ENCODE results near the gene PFKFB2. TPM values are rescaled to one million over a fixed set of nuclear protein-coding genes. Genes with fewer than 3 reads are reported as not detected.

Gene PFKFB2
- total RNA-seq, 1 donor from 2014 or later, result 10.7 TPM

DNA sequence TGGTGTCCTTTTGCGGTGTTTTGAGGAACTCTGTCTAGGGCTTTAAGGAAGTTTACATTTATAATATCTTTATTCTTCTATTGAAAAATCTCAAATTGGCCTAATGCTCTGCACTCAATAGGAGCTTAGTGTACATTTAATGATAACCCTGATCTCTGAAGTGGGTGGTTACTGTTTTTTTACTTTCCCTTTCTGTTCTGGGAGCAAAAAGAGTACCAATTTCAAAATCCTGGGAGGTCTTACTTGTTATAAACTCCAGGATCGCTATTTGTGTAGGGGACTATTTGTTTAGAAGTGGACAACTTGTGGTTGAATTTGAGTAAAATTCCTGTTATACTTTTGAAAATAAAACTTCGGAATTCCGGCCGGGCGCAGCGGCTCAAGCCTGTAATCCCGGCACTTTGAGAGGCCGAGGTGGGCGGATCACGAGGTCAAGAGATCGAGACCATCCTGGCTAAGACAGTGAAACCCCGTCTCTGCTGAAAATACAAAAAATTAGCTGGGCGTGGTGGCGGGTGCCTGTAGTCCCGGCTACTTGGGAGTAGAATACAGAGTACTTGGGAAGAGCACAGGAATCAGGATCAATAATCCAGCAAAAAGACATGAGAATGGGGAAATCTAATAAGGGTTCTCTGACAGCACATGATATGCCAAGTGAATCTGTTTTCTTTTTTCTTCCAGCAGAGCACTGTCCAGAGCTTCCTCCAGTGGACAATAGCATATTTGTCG lies 36.7 kb downstream of the PFKFB2 start:
- no peak for DNase-seq (ENCODE audit: low read depth)

DNA sequence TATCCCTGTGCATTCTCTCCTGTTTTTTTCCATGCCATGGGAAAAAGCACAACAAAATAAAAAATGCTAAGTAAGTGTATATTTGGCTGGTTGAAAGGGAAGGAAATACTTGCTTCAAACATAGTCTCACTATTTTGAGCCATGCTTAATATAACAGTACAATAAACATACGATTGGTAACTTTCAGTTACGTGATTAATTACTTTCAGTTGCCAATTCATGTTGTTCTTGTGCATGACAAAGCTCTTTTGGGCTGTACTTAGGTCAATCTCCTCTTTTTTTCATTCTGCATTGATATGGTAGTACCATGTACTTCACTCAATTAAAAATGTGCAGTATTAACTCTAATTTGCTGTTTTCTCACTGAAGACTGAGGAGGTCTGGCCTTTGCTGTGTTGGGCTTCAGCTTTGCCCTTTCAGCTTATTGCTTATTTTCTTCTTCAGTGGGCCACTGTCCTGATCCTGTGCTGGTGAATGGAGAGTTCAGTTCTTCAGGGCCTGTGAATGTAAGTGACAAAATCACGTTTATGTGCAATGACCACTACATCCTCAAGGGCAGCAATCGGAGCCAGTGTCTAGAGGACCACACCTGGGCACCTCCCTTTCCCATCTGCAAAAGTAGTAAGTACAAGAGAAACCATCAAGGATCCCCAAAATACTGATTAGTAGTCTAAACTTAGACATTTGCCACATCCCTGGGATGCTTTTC lies 38.3 kb downstream of the PFKFB2 start:
- no peak for DNase-seq (ENCODE audit: low read depth)

DNA sequence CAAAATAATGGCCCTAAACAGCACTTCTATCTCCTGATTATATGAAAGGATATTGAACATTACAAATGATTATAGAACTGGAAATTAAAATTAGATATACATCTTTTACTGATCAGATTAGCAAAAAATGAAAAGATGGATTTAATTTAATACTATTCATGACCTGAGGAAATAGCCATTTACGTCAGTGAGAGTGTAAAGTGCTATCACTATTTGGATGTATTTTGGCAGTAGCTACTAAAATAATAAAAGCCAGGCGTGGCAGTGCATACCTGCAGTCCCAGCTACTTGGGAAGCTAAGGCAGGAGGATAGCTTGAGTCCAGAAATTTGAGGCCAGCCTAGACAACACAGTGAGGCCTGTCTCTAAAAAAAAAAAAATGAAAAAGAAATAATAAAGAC lies 40.9 kb downstream of the PFKFB2 start:
- DNase-seq (ENCODE audit: low read depth), result no peak

DNA sequence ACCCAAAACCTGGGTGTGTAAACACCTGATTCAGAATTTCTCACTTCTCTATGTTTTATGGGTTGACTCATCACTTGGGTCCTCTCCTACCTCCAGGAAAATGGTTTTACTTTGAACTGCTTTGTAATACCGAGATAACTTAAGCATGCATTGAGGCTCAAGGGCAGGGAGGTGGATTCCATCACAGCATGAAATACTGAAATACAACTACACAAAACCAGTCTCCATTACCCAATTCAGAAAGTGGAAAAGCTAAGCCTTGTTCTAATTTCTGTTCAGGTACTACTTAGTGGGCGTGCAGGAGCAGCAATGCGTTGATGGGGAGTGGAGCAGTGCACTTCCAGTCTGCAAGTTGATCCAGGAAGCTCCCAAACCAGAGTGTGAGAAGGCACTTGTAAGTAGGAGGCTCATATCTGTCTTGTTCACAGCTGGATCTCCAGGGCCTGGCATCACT lies 44.8 kb downstream of the PFKFB2 start:
- DNase-seq (ENCODE audit: low read depth), result no peak

DNA sequence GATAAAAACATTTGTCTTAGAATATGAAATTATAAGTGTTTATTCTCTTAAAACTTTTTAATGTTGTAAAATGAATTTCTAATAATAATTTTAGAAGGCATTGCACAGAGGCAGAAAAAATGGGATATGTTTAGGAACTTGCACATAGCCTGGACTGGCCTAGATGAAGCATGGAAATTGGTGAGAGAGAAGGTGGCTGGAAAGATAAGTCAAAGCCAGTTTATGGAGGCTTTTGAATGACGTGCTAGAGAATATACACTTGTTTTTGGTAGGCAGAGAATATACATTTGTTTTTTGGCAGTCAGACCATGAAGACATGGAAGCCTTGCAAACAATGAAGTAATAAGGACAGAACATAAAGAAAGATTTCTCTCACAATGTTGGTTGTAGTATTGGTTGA lies 48.6 kb downstream of the PFKFB2 start:
- no peak for DNase-seq (ENCODE audit: low read depth)

DNA sequence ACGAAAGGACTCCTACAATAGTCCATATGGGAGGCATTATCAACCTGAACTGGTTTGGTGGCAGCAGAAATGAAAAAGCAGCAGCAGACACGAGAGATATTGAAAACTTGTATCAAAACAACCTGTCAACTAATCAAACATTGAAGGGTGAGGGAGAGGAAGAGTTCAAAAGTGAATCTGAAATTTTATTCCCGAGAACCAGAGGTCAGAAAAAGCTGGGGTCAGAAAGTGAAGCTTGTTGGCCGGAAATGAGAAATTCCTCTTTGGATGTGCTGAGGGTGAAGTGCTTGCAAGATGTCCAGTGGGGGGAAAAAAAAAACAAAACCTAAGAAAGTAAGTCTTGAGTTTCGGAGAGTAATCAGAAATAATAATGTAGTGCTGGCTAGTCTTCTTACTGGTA lies 49.1 kb downstream of the PFKFB2 start:
- no peak for DNase-seq (ENCODE audit: low read depth)

DNA sequence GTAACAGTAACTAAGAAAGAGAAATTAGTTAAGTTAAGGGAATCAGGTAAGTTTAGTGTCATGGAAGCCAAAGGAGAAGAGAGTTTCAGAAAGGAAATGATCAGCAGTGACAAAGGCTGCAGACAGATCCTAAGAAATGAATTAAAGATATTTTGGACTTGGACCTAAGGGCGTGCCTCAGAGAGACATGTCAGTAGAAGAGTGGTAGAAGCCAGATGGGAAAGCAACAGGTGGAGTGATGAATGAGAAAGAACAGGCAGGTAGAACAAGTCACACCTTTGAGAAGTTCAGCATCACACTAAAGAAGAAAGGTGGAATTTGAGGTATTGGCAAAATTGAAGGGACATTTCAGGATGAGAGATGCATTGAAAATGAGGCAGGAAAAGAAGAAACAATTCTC lies 49.6 kb downstream of the PFKFB2 start:
- no peak for DNase-seq (ENCODE audit: low read depth)

DNA sequence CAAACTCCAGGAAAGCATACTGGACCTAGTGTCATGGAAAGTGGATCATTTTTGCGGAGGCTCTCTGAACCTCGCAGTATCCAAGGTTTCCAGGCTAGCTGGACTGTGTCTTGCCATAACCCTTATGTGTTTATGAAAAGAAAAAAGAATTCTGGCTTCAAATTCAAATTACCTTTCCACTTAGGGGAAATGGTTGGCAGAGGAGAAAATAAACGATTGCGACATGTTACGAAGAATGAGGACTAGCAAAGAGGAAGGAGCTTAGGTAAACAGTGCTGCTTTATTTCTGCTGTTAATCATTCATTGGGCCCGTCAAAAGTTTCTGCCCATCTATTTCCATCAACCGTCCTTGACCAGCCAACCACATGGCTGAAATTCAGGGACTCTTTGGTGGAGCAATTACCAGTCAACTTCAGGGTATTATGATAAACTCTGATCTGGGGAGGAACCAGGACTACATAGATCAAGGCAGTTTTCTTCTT lies 50.9 kb downstream of the PFKFB2 start, which contains the start of gene C4BPA:
TSS of gene C4BPA (plus strand) at position 342 of the 482 bp plus-strand sequence. CDS start 8,793 bp downstream, outside the sequence.
- DNase-seq (ENCODE audit: low read depth), result peak; percentile 81

DNA sequence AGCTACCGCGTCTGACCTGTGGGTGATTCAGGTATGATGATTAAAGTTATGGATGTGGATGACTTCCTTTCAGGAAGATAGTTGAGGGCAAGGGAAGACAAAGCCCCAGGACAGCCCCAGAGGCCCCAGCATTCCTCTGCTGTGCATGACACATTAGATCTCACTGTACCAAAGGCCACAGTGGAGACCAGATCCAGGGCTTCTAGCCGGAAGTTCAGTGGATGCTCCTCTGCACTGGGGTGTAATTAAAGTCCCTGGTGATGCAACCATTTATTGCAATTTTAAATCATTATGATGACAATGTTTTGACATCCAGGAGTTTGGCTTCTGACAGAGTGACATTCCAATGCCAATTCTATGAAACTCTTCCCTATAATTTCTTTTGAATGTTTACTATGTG lies 55.9 kb downstream of the PFKFB2 start:
- no peak for DNase-seq (ENCODE audit: low read depth)

DNA sequence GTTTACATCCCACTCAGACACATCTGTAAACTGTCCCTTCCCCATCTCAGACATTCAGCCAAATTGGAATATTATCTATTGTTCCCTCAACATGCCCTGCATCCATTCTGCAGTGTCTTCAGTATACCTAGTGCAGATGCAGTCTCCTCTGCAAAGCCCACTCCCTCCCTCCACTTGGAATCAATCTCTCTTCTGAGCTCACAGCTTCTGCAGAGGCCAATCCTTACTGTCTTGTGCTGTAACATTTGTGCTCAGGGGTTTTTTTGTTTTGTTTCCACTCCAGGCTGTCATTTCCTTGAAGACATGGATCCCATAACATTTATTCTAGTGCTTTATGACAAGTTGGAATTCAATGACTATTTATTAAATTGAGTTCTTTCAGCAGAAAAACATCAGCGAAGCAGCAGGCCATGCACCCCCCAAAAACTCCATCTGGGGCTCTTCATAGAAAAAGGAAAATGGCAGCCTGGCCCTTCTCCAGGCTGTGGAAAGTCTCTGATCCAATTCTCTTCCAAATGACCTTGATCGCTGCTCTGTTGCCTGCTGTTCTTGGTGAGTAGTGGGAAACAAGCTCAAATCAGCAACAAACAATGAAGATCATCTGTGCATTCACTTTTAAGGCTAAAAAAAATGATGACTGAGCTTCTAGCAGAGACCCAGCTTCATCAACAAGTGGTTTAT lies 59.7 kb downstream of the PFKFB2 start:
- DNase-seq (ENCODE audit: low read depth), result no peak

DNA sequence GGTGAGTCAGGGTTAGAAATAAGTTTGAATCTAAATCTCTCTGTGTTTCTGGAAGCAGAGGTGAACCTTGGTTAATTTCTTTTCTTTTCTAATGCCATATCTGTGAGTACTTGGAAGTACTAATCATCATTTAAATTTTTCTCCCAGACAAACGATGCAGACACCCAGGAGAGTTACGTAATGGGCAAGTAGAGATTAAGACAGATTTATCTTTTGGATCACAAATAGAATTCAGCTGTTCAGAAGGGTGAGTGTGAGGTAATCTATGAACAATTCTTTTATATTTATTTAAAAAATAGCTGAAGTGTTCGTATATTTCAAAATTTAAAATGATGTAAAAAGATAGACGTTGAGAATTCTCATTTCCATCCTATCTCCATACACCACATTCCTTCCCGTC lies 62.2 kb downstream of the PFKFB2 start:
- no peak for DNase-seq (ENCODE audit: low read depth)

DNA sequence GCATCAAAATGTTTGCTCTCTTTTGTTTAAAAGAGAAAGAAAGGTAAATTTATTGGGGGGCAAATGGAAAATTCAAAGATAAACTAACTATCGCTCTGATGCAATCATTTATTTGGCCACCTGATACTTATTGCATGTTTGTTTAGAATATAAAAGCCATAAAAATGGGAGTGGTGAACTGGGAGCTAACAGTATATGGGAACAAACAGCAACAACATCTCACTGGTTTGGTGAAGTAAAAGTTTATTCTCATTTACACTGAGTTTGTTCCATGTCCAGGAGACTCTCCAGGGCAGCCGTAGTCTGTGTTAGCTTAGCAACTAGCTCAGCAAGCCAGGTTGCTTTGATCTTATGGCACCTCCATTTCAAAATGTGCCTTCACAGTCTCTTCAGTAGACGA lies 71.3 kb downstream of the PFKFB2 start:
- no peak for DNase-seq (ENCODE audit: low read depth)

DNA sequence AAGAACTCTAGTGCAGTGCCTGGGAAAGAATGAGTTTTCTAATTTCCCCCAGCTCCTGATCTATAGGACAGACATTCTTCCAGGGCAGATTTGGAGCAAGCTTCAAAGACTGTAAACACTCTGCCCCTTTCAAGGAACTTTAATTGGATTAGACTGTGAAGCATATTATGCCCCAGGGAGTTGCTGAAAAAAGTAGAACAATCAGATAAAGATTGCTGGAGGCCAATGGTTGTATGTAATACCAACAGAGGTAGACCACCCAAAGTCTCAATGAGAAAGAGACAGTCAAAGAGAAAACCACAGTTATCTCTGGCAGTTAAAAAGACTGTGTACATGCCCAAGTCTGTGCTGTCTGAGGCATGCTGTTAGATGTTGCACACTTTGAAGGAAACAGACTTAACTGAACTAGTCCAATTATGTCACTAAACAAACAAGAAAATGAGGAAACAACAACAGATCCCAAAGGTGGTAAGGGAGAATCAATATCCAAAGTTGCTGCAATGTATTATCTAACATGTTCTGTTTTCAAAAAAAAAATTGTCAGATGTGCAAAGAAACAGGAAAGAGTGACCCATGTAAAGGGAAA lies 75.4 kb downstream of the PFKFB2 start:
- no peak for DNase-seq (ENCODE audit: low read depth)

DNA sequence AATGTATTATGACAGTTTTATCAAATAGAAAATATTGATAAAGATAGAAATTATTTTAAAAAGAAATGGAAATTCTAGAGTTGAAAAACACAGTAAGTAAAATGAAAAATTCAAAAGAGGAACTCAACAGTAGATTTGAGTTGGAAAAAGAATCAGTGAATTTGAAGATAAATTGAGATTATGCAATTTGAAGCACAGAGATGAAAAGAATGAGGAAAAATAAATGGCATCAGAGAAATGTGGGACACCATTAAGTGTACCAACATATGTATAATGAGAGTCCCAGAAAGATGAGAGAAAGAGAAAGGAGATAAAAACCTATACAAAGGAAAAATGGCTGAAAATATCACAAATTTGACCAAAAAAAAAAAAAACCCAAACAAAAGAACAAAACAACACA lies 76.0 kb downstream of the PFKFB2 start:
- no peak for DNase-seq (ENCODE audit: low read depth)

Other genes starting within 250 kb of the PFKFB2 start
- gene IL20, start 187.7 kb upstream of the PFKFB2 start, total RNA-seq, result not detected in 2 replicates
- gene IL24, start 155.8 kb upstream of the PFKFB2 start, total RNA-seq, result not detected in 2 replicates
- gene FCMR, start 131.3 kb upstream of the PFKFB2 start, total RNA-seq, result 0.05 TPM in 1 of 2 replicates, not detected in the other
- 3.8 and 15.7 TPM in 2 replicates for gene PIGR, start 106.8 kb upstream of the PFKFB2 start, total RNA-seq
- gene FCAMR, start 82.8 kb upstream of the PFKFB2 start, total RNA-seq, result 0.69 and 3.6 TPM in 2 replicates
- 16.3 and 17.9 TPM in 2 replicates for gene C1orf116, start 20.5 kb upstream of the PFKFB2 start, total RNA-seq
- 15.1 and 15.5 TPM in 2 replicates for gene YOD1, start 2.1 kb upstream of the PFKFB2 start, total RNA-seq
- not detected in 2 replicates for gene C4BPB, start 35.6 kb downstream of the PFKFB2 start, total RNA-seq
- 0.05 TPM in 1 of 2 replicates, not detected in the other for gene C4BPA, start 51.0 kb downstream of the PFKFB2 start, total RNA-seq